ENCODE measurements around the gene DDX42. TPM values are rescaled to one million over a fixed set of nuclear protein-coding genes. Genes with fewer than 3 reads are reported as not detected.
"Not testable (repeated sequence)": the region's sequence is repeated elsewhere in the genome, so short reads cannot be mapped to it uniquely, and the experiment has no call there.

Gene DDX42
- total RNA-seq, 3 donors from 2014 or later: 86.1 to 137 (median 89.9) TPM

DNA sequence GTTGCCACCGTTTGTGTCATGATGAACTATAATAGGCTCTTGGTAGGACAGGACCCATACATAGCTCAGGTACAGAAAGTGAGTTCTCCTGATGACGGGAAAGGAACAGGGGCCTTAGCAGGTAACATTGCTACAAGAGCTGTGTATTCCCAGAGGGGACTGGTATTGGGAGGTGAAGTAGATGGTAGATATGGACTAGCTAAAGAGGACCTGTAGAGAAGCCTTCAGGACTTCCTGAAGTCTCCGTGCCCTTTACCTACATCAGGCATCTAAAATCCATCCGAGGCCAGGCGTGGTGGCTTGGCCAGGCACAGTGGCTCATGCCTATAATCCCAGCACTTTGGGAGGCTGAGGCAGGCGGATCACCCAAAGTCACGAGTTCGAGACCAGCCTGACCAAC lies 81.2 kb downstream of the DDX42 start:
- no peaks in the 10 kb centered on the region for H3K4me1 ChIP-seq (ENCODE audit: low read depth)
- no peaks in the 10 kb centered on the region for H3K9me3 ChIP-seq
- TF ChIP-seq, protein P1, sequence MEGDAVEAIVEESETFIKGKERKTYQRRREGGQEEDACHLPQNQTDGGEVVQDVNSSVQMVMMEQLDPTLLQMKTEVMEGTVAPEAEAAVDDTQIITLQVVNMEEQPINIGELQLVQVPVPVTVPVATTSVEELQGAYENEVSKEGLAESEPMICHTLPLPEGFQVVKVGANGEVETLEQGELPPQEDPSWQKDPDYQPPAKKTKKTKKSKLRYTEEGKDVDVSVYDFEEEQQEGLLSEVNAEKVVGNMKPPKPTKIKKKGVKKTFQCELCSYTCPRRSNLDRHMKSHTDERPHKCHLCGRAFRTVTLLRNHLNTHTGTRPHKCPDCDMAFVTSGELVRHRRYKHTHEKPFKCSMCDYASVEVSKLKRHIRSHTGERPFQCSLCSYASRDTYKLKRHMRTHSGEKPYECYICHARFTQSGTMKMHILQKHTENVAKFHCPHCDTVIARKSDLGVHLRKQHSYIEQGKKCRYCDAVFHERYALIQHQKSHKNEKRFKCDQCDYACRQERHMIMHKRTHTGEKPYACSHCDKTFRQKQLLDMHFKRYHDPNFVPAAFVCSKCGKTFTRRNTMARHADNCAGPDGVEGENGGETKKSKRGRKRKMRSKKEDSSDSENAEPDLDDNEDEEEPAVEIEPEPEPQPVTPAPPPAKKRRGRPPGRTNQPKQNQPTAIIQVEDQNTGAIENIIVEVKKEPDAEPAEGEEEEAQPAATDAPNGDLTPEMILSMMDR (IDR thresholded peaks at IDR 0.05): no peak
- intact Hi-C loops (cut with DNase I, micrococcal nuclease): no loop called here
- ATAC-seq: no peak
- no peak overlapping the region for H3K4me3 ChIP-seq
- H3K36me3 ChIP-seq (ENCODE audit: low read depth): no peaks in the 10 kb centered on the region
- DNase-seq: no peak

DNA sequence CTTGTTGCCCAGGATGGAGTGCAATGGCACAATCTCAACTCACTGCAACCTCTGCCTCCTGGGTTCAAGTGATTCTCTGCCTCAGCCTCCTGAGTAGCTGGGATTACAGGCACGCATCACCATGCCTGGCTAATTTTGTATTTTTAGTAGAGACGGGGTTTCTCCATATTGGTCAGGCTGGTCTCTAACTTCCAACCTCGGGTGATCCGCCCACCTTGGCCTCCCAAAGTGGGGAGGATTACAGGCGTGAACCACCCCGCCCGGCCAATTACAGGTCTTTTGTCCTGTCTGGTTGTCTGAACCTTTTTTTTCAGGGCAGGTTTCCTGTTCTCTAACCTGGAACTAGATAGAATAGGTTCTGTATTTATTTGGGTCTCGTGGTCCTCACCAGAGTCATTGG lies 82.5 kb downstream of the DDX42 start:
- H3K4me3 ChIP-seq; H3K9me3 ChIP-seq; DNase-seq; intact Hi-C loops (cut with DNase I, micrococcal nuclease); ATAC-seq; H3K36me3 ChIP-seq (ENCODE audit: low read depth); H3K4me1 ChIP-seq (ENCODE audit: low read depth): not testable (repeated sequence)

DNA sequence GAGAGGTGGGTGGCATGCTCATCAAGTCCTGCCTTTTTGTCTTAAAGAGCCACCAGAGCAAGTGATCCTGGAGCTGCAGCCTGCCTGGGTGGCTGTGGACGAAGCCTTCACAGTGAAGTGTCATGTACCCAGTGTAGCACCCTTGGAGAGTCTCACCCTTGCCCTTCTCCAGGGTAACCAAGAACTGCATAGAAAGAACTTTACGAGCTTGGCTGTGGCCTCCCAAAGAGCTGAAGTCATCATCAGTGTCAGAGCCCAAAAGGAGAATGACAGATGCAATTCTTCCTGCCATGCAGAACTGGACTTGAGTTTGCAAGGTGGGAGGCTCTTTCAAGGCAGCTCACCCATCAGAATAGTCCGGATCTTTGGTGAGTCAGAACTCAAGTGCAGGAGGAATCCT lies 85.3 kb downstream of the DDX42 start:
- DNase-seq (no peak), ATAC-seq (no peak)
- Histone ChIP-seq H3K36me3 (ENCODE audit: low read depth) (no peaks in the 10 kb centered on the region), H3K4me1 (ENCODE audit: low read depth) (no peaks in the 10 kb centered on the region), H3K9me3 (no peaks in the 10 kb centered on the region), H3K4me3 (no peak overlapping the region)
- intact Hi-C loops (cut with DNase I, micrococcal nuclease): no loop called here
- TF ChIP-seq, protein P1 (IDR thresholded peaks at IDR 0.05): no peak

DNA sequence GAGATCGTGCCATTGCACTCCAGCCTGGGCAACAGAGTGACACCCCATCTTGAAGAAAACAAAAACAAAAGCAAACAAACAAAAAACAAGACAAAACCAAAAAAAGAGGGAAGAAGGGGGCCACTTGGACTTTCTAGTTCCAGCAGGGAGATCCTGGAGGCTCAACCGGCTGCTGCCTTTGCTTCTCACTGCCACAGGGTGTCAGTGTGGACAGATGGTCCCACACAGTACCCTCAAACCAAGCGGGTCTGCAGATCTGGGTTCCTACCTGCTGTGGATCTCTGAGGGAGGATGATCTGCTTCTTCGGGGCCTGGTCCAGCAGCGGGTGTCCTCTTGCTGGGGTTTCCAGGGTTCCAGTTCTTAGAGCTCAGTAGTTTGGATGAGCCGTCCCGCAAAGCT lies 92.7 kb downstream of the DDX42 start:
- H3K4me1 ChIP-seq (ENCODE audit: low read depth); H3K9me3 ChIP-seq; DNase-seq; H3K36me3 ChIP-seq (ENCODE audit: low read depth); intact Hi-C loops (cut with DNase I, micrococcal nuclease); H3K4me3 ChIP-seq: not testable (repeated sequence)
- peak; percentile 27 for ATAC-seq

Other genes with a start within 250 kb of the DDX42 start
- gene DCAF7, start 223.7 kb upstream of the DDX42 start, total RNA-seq: 10 to 100 TPM; 69.0 to 87.3 (median 84.9) TPM
- gene TACO1, start 173.3 kb upstream of the DDX42 start, total RNA-seq: 10 to 100 TPM; 21.7 to 34.4 (median 29.7) TPM
- gene MAP3K3, start 151.8 kb upstream of the DDX42 start, total RNA-seq: 10 to 100 TPM; 13.0 to 54.7 (median 18.5) TPM
- gene LIMD2, start 74.0 kb upstream of the DDX42 start, total RNA-seq: 10 to 100 TPM in 1 of 3 donors, 1 to 10 TPM in 2; 5.6 to 13.2 (median 8.4) TPM
- gene STRADA, start 32.4 kb upstream of the DDX42 start, total RNA-seq: 10 to 100 TPM; 29.1 to 34.0 (median 29.6) TPM
- gene CCDC47, start 573 bp upstream of the DDX42 start, total RNA-seq: 100 to 1,000 TPM in 2 of 3 donors, 10 to 100 TPM in 1; 94.9 to 139 (median 128) TPM
- gene PSMC5, start 53.3 kb downstream of the DDX42 start, total RNA-seq: 100 to 1,000 TPM in 1 of 3 donors, 10 to 100 TPM in 2; 73.3 to 151 (median 96.4) TPM
- 10 to 100 TPM; 26.9 to 48.2 (median 29.4) TPM for gene FTSJ3, start 53.5 kb downstream of the DDX42 start, total RNA-seq
- 10 to 100 TPM; 76.6 to 82.1 (median 80.4) TPM for gene SMARCD2, start 68.5 kb downstream of the DDX42 start, total RNA-seq
- gene CSH2, start 99.5 kb downstream of the DDX42 start, total RNA-seq: not detected
- gene GH2, start 107.8 kb downstream of the DDX42 start, total RNA-seq: not detected
- not detected for gene CSH1, start 122.4 kb downstream of the DDX42 start, total RNA-seq
- not detected for gene CSHL1, start 137.1 kb downstream of the DDX42 start, total RNA-seq
- gene GH1, start 144.7 kb downstream of the DDX42 start, total RNA-seq: not detected
- gene CD79B, start 158.2 kb downstream of the DDX42 start, total RNA-seq: 1 to 10 TPM in 2 of 3 donors, under 1 TPM in 1; 0.70 to 2.4 (median 1.4) TPM
- gene SCN4A, start 198.7 kb downstream of the DDX42 start, total RNA-seq: under 1 TPM; 0.10 to 0.75 (median 0.22) TPM
- not detected for gene PRR29, start 224.2 kb downstream of the DDX42 start, total RNA-seq
- 10 to 100 TPM in 2 of 3 donors, 1 to 10 TPM in 1; 6.9 to 14.2 (median 10.3) TPM for gene ICAM2, start 246.5 kb downstream of the DDX42 start, total RNA-seq